Hypothalamus (tissue), 51 donors: Measurements from ENCODE around the gene RIPOR1.

ENCODE experiments used
- DNase-seq, 51 donors: peaks; one replicate each; lab custom pipeline; 2025; lab: John Stamatoyannopoulos, UW

RIPOR1 gene

GRCh38 chr16:67594956-67595355 lies 66.3 kb downstream of the RIPOR1 start:
- DNase-seq: peak in 2 of 51 donors; percentile 1 to 2
